Activated CD8-positive, alpha-beta memory T cell treated with anti-CD3 and anti-CD28 coated beads, Interleukin-2, amount 50 U/mL, for 48 hours (primary cell): Measurements from ENCODE around the gene SLC25A18.
"Not testable (repeated sequence)": the region's sequence is repeated elsewhere in the genome, so short reads cannot be mapped to it uniquely, and the experiment has no call there.

Source experiments
- DNase-seq: peaks from one replicate; pipeline ENCODE4 v3.0.0-alpha.2; 2020

The SLC25A18 gene, protein sequence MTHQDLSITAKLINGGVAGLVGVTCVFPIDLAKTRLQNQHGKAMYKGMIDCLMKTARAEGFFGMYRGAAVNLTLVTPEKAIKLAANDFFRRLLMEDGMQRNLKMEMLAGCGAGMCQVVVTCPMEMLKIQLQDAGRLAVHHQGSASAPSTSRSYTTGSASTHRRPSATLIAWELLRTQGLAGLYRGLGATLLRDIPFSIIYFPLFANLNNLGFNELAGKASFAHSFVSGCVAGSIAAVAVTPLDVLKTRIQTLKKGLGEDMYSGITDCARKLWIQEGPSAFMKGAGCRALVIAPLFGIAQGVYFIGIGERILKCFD

DNA sequence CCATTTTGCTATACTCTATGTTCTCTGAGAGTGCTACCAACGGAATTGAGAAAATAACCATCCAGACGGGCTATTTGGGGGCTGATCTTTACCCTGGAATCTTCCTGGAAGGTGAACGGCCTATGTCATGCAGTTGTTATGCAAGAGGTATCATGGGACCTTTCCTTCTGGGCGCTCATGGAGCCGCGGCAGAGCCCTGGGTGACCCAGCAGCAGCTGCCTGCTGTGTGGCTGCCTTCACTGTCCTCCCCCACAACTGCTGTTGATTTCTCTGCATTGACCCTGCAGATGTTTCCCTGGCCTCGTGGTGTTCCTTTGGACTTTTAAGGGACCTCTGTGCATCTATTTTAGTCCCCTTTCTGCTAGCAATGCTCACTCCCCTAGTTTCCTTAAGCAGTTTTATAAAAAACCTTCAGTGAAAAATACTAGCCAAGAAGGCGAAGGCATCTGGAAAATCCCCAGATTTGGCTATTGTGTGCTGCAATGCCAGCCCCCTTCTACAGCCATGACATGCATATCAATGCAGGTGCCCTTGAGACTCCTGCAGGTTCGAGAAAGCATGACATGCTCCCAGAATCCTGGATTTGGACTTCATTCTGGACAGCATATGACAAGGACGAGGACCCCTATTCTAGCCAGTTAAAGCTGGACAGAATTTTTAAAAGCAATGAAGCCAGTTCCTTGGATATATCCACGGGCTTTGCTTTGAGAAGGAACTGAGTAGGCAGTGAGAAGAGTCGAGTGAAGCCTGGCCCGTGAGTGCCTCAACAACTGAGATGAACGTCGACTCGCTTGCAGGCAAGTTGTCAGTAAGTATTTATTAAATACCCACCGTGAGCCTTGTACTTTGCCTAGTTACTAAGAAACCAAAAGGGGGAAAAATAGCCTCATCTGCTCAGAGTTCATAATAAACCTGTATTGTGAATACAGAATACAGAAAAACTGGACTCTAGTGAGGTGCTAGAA, at the start of gene SLC25A18:
SLC25A18 (plus strand) TSS at position 593 of the 965 bp plus-strand sequence. CDS start 16,447 bp downstream, outside the sequence.
- no peak for DNase-seq

DNA sequence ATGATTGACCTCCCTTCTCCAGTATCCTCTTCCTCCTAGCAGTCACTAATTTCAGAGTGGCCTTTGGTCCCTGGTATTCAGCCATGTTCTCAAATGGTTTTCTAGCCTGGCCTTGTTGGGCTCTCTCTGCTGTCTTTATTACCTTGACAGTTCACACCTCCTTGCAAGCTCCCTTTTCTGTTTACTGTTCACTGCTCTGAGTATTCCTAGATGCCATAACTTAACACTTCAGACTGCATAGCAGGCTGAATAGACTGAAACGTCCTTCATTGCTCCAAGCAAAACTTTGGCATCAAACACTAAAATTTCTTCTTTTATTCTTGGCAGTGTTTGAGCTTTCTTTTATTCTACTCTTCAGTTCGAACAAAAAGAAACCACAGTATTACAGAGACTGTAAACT, 49.7 kb upstream of the SLC25A18 start:
- no peak for DNase-seq

DNA sequence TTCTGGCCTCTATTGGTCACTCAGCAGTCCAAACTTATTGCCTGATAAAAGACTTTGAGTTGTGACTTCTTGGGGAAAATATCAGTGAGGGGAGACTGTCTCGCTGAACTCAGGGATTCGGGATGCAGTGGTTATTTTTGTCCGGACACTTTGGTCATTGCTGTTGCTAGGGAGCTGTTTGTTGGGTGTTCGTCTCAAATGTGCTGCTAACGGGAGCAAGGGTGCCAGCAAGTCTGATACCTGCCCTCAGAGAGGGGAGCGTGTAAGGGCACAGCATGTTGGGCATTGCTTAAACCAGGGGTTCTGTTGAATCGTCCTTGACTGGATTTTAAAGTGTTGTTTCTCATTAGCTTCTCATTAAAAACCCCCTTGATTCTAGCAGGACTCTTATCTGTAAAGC, 49.2 kb upstream of the SLC25A18 start:
- no peak for DNase-seq

DNA sequence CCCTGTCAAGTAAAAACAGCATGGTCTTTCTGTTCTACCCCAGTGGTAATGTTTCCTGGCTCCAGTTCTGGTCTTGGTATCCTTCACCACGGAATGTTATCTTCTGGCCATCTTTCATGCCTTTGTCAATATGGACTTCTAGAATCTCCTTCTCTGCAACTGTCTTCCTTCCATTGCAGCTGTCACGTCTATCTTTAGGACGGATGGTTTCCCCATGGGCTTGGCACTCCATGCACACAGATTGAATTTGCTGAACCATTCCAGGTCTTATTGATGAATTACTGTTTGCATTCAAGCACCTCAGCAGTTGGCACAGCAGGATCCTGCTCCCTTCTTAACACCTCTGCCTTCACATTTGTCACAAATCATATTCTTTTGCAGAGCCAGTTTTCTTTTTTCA, 44.9 kb upstream of the SLC25A18 start:
- no peak for DNase-seq

DNA sequence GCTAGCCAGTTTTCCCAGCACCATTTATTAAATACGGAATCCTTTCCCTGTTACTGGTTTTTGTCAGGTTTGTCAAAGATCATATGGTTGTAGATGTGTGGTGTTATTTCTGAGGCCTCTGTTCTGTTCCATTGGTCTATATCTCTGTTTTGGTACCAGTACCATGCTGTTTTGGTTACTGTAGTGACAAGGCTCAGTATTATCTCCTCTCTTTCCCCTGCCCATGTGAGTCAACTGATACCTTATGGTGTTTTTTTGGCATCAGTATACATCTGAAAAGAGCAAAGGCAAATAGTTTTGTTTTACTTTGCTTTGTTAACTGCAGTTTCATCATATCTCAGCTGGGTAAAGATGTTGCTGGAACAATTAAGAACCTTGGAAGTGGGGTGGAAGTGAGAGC, 41.3 kb upstream of the SLC25A18 start:
- not testable (repeated sequence) for DNase-seq

DNA sequence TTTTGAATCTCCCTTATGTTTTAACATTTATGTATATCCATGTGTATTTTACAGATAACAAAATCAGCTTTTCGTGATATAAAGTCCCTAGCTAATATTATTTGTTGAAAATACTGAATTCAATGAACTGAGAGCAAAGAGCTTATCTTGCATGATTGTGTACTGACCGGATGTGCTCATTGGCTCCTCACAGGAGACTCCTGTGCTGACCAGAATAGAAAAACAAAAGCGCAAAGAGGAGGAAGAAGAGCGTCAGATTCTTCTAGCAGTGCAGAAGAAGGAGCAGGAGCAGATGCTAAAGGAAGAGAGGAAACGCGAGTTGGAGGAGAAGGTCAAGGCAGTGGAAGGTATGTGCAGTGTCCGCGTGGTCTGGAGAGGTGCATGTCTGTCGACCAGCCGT, 39.4 kb upstream of the SLC25A18 start:
- no peak for DNase-seq

DNA sequence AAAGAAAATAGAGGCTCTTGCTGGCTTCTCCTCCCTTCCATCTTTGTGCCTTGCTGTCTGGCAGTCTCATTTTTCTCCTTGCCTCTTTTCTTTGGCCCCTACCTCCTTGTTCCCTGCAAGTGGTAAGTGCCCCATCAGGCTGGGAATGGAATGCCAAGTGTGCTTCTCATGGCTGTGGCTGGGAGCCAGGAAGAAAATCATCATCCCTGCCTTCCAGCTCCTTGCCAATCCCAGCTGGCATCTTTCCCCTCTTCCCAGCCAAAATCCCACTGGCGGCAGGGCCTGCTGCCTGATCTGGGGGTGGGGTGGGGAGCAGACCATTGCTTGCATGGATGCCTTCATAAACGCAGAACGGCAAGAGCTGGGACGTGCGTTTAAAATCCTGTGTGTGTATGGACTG, 27.0 kb upstream of the SLC25A18 start:
- DNase-seq: no peak

DNA sequence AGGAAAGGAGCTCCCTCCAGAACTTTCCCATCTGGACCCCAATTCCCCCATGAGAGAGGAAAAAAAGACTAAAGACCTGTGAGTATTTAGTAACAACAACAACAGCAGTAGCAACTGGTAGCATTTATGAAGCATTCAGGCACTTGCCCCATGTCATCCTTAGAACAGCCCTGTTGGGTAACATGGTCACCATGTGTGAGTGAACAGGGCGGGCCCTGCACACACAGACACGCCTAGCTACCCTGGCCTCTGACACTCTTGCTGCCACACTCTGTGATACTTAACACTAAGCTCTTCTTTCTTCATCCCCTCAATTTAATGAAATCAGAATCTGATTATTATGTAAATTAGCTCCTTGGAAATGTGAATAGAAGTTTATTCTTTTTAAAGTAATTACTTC, 26.1 kb upstream of the SLC25A18 start:
- no peak for DNase-seq

DNA sequence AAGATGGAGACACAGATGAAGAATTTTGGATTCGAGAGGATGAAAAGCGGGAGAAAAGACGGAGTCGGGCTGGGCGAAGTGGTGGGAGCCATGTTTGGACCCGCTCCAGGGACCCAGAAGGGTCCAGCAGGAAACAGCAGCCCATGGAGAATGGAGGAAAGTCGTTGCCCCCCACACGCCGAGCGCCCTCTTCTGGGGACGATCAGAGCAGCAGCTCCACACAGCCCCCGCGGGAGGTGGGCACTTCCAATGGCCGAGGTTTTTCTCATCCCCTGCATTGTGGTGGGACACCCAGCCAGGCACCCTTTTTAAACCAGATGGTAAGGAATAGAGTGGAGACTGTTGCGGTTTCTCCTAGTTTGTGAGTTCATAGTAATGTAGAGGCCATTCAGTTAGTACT, 22.8 kb upstream of the SLC25A18 start:
- no peak for DNase-seq

DNA sequence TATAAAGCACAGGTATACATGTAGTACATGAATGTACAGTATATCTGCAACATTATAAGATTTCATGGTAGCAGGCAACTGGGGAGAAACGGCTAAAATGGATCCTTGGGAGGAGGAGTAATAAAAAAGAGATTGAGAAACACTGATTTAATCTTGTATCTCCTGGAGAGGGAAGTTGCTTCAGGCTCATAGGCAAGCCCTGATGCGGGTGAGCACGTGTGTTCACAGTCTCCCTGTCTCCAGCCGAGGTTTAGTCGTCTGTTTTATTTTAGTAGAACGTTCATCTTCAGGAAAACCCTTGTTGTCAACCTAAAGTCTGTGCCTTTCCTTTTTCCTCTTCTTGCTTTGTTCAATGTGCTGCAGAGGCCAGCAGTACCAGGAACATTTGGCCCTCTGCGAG, 21.8 kb upstream of the SLC25A18 start:
- no peak for DNase-seq

DNA sequence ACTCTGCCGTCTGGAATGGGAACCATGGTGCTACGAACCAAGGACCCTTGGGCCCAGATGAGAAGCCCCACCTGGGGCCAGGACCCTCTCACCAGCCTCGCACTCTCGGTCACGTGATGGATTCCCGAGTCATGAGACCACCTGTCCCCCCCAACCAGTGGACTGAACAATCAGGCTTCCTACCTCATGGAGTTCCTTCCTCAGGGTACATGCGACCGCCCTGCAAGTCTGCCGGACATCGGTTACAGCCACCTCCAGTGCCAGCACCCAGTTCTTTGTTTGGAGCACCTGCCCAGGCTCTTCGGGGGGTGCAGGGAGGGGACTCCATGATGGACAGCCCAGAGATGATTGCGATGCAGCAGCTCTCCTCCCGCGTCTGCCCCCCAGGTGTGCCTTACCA, 20.8 kb upstream of the SLC25A18 start:
- DNase-seq: no peak

DNA sequence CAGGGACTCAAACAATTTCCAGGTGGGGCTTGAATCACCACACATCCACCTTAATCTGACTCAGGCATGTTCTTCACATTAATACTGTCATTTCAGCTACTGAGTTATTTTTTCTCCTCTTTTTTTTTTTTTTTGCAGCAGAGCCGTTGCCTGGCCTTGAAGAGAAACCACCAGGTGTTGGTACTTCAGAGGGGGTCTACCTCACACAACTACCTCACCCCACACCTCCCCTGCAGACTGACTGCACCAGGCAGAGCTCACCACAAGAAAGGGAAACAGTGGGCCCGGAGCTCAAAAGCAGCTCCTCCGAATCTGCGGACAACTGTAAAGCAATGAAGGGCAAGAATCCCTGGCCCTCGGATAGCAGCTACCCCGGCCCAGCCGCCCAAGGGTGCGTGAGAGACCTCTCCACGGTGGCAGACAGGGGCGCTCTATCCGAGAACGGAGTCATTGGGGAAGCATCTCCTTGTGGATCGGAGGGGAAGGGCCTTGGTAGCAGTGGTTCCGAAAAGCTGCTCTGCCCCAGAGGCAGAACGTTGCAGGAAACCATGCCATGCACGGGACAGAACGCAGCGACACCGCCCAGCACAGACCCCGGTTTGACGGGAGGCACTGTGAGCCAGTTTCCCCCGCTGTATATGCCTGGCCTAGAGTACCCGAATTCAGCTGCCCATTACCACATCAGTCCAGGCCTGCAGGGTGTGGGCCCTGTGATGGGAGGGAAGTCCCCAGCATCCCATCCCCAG, 15.1 kb upstream of the SLC25A18 start:
- no peak for DNase-seq

DNA sequence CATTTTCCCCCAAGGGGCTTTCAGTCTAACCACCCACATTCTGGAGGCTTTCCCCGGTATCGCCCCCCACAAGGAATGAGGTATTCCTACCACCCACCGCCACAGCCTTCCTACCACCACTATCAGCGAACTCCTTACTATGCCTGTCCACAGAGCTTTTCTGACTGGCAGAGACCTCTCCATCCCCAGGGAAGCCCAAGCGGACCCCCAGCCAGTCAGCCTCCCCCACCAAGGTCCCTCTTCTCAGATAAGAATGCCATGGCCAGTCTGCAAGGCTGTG, 14.6 kb upstream of the SLC25A18 start:
- no peak for DNase-seq

DNA sequence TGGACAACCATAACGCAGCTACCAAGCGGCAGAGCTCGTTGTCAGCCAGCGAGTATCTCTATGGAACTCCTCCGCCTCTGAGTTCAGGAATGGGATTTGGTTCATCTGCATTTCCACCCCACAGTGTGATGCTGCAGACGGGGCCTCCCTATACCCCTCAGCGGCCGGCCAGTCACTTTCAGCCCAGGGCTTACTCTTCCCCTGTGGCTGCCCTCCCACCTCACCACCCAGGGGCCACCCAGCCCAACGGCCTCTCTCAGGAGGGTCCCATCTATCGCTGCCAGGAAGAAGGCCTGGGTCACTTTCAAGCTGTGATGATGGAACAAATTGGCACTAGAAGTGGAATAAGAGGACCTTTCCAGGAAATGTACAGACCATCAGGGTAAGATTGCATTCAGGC, 14.1 kb upstream of the SLC25A18 start:
- DNase-seq: no peak

DNA sequence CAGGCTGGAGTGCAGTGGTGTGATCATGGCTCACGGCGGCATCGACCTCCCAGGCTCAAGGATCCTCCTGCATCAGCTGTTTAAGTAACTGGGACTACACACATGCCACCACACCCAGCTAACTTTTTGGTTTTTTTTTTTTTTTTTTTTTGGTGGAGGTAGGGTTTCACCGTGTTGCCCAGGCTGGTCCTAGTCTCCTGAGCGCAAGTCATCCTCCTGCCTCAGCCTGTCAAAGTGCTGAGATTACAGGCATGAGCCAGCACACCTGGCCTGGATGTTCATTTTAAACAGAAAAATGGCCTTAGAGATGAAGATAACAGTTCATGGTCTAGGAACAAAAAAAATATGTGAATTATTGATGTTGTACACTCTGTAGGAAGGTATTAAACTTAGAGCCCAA, 13.6 kb upstream of the SLC25A18 start:
- no peak for DNase-seq

DNA sequence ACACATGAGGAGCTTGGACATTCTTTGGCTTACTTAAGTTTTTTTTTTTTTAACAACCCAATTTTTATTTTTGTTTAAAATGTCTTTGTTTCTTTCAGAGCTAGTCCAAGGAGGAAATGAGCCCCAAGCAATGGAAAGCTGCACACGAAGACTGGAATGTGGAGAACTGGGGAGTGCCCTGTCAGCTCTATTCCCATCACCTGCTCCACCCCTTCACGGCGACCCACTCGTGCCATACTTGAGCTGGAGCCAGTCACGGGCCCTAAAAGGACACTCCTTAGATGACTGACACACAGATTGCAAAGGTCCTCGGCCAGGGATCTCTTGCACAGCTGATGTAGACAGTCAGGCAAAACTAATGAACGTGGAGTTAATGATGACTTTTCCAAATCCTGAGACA, 10.6 kb upstream of the SLC25A18 start:
- no peak for DNase-seq

DNA sequence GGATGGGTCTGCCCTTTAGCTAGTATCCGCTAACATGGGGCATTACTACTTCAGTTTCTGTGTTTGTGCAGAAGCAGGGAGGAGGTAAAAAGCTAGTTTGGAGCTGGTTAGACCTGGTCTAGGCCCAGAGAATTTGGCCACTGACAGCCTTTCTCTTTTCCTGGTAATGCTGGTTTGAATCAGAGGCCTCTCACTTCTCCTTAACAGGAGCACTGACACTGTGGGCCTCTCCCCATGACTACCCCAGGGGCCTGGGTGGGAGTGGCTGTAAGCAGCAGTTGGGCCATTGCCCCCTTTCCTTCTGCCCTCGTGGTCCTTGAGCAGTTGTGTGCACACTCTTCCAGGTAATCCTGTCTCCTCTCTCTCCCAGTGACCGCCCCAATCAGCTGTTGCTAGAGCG, 8.5 kb upstream of the SLC25A18 start:
- no peak for DNase-seq

DNA sequence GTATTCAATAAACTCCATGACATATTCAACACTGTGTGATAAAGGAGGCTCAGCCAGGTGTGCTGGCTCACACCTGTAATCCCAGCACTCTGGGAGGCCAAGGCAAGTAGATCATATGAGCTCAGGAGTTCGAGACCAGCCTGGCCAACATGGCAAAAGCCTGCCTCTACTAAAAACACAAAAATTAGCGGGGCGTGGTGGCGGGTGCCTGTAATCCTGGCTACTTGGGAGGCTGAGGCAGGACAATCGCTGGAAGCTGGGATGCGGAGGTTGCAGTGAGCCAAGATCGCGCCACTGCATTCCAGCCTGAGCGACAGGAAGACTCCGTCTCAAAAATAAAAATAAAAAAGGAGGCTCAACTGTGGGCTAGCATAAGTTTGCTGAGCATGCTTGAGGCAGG, 4.1 kb upstream of the SLC25A18 start:
- no peak for DNase-seq

DNA sequence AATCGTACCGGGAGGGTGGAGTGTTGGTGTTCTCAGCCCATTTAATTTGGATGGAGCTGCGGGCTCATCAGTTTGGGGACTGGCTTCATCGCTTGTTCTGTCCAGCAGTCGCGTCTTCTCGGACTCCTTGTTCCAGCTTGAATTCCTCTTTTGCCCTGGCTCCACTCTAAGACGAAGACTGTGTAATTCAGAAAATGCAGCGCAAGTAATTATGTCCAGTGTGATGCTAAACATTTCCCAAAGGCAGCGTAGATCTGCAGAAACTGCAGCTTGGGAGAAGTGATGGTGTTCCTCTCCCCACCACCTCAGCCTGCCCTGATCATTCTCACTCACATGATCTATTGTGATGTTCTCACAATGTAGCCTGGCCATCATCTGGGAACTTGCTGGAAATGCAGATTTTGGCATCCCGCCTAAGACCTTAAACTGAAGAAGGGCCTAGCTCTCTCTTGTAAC, 666 bp downstream of the SLC25A18 start:
- no peak for DNase-seq

DNA sequence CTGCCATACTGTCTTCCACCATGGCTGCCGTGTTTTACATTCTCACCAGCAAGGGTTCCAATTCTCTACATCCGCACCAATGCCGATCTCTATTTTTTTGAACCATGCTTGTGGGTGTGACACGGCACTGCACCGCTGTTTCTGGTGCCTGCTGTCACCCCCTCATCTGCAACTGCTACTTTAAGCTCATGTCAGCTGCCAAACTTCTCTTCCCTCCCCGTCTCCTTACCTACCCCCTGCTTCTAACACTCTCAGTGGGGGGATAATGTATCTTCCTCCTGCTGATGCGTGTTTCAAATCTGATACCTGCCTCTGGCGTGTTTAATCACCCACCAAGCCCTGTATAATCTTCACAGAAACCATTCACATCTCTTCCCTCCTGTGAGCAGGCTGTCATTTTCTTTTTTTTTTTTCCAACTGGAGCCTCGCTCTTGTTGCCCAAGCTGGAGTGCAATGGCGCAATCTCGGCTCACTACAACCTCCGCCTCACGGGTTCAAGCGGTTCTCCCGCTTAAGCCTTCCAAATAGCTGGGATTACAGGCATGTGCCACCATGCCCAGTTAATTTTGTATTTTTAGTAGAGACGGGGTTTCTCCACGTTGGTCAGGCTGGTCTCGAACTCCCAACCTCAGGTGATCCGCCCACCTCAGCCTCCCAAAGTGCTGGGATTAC, 2.9 kb downstream of the SLC25A18 start:
- not testable (repeated sequence) for DNase-seq

DNA sequence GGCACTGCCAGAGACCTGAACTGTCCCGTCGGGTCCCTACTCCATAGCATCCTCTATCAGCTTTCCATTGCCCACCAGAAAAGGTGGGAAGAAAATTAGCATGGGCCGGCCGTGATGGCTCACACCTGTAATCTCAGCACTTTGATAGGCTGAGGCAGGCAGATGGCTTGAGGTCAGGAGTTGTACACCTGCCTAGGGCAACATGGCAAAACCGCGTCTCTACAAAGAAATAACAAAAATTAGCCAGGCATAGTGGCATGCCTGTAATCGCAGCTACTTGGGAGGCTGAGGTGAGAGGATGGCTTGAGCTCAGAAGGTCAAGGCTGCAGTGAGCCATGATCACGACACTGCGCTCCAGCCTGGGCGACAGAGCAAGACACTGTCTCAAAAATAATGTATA, 3.5 kb downstream of the SLC25A18 start:
- no peak for DNase-seq

DNA sequence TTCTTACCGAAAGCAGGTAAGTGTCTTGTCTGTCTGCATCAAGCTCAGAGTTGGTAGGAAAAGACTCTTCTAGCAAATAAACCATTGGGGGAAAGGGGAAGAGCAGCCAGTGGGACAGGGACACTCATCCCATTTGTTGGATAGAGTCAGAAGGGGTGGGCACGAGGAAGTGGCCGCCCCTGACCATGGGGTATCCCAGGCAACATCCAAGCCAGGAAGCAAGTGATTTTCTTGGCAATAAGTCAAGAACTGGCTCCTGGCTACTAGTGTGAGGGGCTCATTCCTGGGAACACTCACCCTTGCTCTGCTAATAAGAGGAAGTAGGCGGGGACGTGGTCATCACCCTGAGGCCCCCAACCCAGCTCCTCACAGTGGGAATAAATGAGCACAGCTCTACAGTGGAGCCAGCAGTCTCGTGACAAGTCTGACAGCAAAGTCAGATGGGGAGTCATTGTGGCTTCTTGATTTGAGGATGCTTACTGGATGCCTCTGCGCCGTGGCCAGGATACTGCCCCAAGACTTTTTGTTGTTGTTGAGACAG, 6.7 kb downstream of the SLC25A18 start:
- DNase-seq: no peak
